Liver (tissue), 9 donors: Measurements from ENCODE around the gene FBXO2. TPM values are rescaled to one million over a fixed set of nuclear protein-coding genes. Genes with fewer than 3 reads are reported as not detected.

ENCODE experiments used
- DNase-seq: peaks from one replicate; pipeline ENCODE4 v3.0.0-alpha.2; 2017; ENCODE audit warnings: low spot score
- H3K27ac ChIP-seq, 2 donors: one replicate each; pipeline ENCODE4 v1.7.0; 2013; ENCODE audit warnings: inconsistent platforms in 2 of 2, low read length in 2 of 2, control low read depth in 1 of 2, low read depth in 1 of 2, mild to moderate bottlenecking in 1 of 2
- H3K27me3 ChIP-seq, 4 donors: one replicate each; pipeline versions ENCODE4 v1.6.1 to v1.7.0; 2013; ENCODE audit warnings: low read length in 3 of 4, inconsistent platforms in 1 of 4, mild to moderate bottlenecking in 1 of 4, moderate library complexity in 1 of 4; ENCODE audit not compliant: control insufficient read depth in 4 of 4, insufficient read depth in 4 of 4
- H3K36me3 ChIP-seq, 4 donors: one replicate each; pipeline versions ENCODE4 v1.6.1 to v1.7.0; 2013; ENCODE audit warnings: low read length in 3 of 4, mild to moderate bottlenecking in 3 of 4, low read depth in 1 of 4, moderate library complexity in 1 of 4; ENCODE audit not compliant: control insufficient read depth in 4 of 4, insufficient read depth in 3 of 4
- H3K4me1 ChIP-seq, 4 donors: one replicate each; pipeline versions ENCODE4 v1.6.1 to v1.7.0; 2013; ENCODE audit warnings: low read length in 3 of 4, mild to moderate bottlenecking in 3 of 4, moderate library complexity in 1 of 4; ENCODE audit not compliant: control insufficient read depth in 4 of 4, insufficient read depth in 4 of 4
- H3K4me3 ChIP-seq, 3 donors: one replicate each; pipeline versions ENCODE4 v1.6.1 to v1.7.0; 2013; ENCODE audit warnings: low read length in 3 of 3, control low read depth in 1 of 3, low read depth in 1 of 3, mild to moderate bottlenecking in 1 of 3
- H3K9ac ChIP-seq, 2 donors: one replicate each; pipeline ENCODE4 v1.7.0; 2013; ENCODE audit warnings: low read length in 2 of 2, mild to moderate bottlenecking in 2 of 2, moderate library complexity in 2 of 2, control low read depth in 1 of 2, low read depth in 1 of 2
- H3K9me3 ChIP-seq, 4 donors: one replicate each; pipeline versions ENCODE4 v1.6.1 to v1.7.0; 2013; ENCODE audit warnings: low read length in 3 of 4; ENCODE audit not compliant: control insufficient read depth in 4 of 4
- EGR1 ChIP-seq, 2 donors: IDR thresholded peaks; 2 replicates each; pipeline ENCODE4 v1.6.1; 2016 to 2018; ENCODE audit warnings: antibody characterized with exemption in 2 of 2, low read depth in 2 of 2
- FOXA2 ChIP-seq: IDR thresholded peaks from 2 replicates; pipeline ENCODE4 v1.6.1; 2016; ENCODE audit warnings: antibody characterized with exemption
- GABPA ChIP-seq, 2 donors: IDR thresholded peaks in 1 of 2; conservative IDR thresholded peaks in 1 of 2; 2 replicates each; pipeline ENCODE4 v1.6.1; 2016; ENCODE audit warnings: antibody characterized with exemption in 2 of 2, mild to moderate bottlenecking in 1 of 2, moderate library complexity in 1 of 2
- HNF4A ChIP-seq, 2 donors: conservative IDR thresholded peaks; 2 replicates each; pipeline ENCODE4 v1.6.1; 2016; ENCODE audit warnings: antibody characterized with exemption in 2 of 2, mild to moderate bottlenecking in 2 of 2
- HNF4G ChIP-seq: IDR thresholded peaks from 2 replicates; pipeline ENCODE4 v1.6.1; 2016; ENCODE audit warnings: antibody characterized with exemption
- JUND ChIP-seq, 2 donors: IDR thresholded peaks; 2 replicates each; pipeline ENCODE4 v1.6.1; 2016; ENCODE audit warnings: antibody characterized with exemption in 2 of 2
- NR2F2 ChIP-seq: IDR thresholded peaks from 2 replicates; pipeline ENCODE4 v1.6.1; 2016; ENCODE audit warnings: antibody characterized with exemption
- RAD21 ChIP-seq, 2 donors: IDR thresholded peaks; 2 replicates each; pipeline ENCODE4 v1.6.1; 2016; ENCODE audit warnings: antibody characterized with exemption in 2 of 2, mild to moderate bottlenecking in 2 of 2
- REST ChIP-seq: IDR thresholded peaks from 2 replicates; pipeline ENCODE4 v1.6.1; 2016; ENCODE audit warnings: antibody characterized with exemption, mild to moderate bottlenecking
- RXRA ChIP-seq, 2 donors: IDR thresholded peaks; 2 replicates each; pipeline ENCODE4 v1.6.1; 2017 to 2018; ENCODE audit warnings: antibody characterized with exemption in 2 of 2, mild to moderate bottlenecking in 1 of 2
- ZBTB33 ChIP-seq: IDR thresholded peaks from 2 replicates; pipeline ENCODE4 v1.6.1; 2016; ENCODE audit warnings: antibody characterized with exemption
- WGBS: extraction: QIAGEN DNeasy Blood & Tissue Kit; methylation state at CpG from one replicate; pipeline ENCODE4 v1.1.7; 2013; 5-methylcytosine and 5-hydroxymethylcytosine counted together
- polyA plus RNA-seq, 2 donors: library from polyadenylated mRNA; stranded (reverse) in 1 of 2; unstranded in 1 of 2; fragments of 200-250 nt in 1 of 2; fragments of >200 nt in 1 of 2; fragmentation: Nextera tagmentation in 1 of 2; extraction: Ambion mirVana in 1 of 2; gene quantifications; one replicate each; pipeline versions ENCODE4 v1.2.1 to v1.2.3, GENCODE V29; 2013 to 2015
- total RNA-seq, 2 donors: library from RNA; depleted of rRNA; stranded (reverse); fragments of >200 nt; gene quantifications; one replicate each; pipeline ENCODE4 v1.2.3, GENCODE V29; 2014
- TF ChIP-seq, protein P1 (sequence below): IDR thresholded peaks from 2 replicates; pipeline ENCODE4 v1.6.1; 2016; ENCODE audit warnings: antibody characterized with exemption
- TF ChIP-seq, protein P2 (sequence below): fragments of 150-350 bp; IDR thresholded peaks from 2 replicates; pipeline ENCODE4 v1.5.1; 2017; ENCODE audit warnings: improper control_type of control experiment, low read depth, low read length; ENCODE audit not compliant: missing input control
- donor health status: healthy.
- donor health status: healthy.
- donor health status: healthy.
- donor health status: healthy.
- donor health status: healthy.

FBXO2 gene
- total and polyA plus RNA-seq, 4 donors, result 1.7 to 20.9 (median 4.0) TPM

GRCh38 chr1:11620405-11620804 is 33.8 kb downstream of the FBXO2 start:
- TF ChIP-seq EGR1 (IDR thresholded peaks at IDR 0.05; ENCODE audit: low read depth in 2 of 2), result no peak
- TF ChIP-seq REST, result no peak
- no peak for TF ChIP-seq HNF4A (conservative IDR thresholded peaks at IDR 0.05)
- TF ChIP-seq JUND (IDR thresholded peaks at IDR 0.05), result no peak
- Histone ChIP-seq H3K27me3 (no peaks in the 10 kb centered on the region), H3K36me3 (no peaks in the 10 kb centered on the region), H3K27ac (no peak overlapping the region), H3K9ac (no peak overlapping the region), H3K4me1 (no peaks in the 10 kb centered on the region), H3K4me3 (no peak overlapping the region), H3K9me3 (no peaks in the 10 kb centered on the region)
- WGBS, result 66% methylated on average over 12 of the region's 12 CpGs
- no peak for DNase-seq

- Histone ChIP-seq H3K9me3 (no peaks in the 10 kb centered on the region), H3K27me3 (no peaks in the 10 kb centered on the region), H3K36me3 (no peaks in the 10 kb centered on the region), H3K27ac (no peak overlapping the region), H3K9ac (no peak overlapping the region), H3K4me3 (no peak overlapping the region), H3K4me1 (no peaks in the 10 kb centered on the region)
- TF ChIP-seq NR2F2, result no peak
- no peak for TF ChIP-seq RAD21 (IDR thresholded peaks at IDR 0.05)
- no peak for TF ChIP-seq ZBTB33
- no peak for TF ChIP-seq REST
- TF ChIP-seq FOXA2, result no peak
- no peak for TF ChIP-seq RXRA (IDR thresholded peaks at IDR 0.05)
- no peak for TF ChIP-seq HNF4A (conservative IDR thresholded peaks at IDR 0.05)
- no peak for TF ChIP-seq GABPA (IDR thresholded peaks at IDR 0.05 in 1 of 2, conservative IDR thresholded peaks at IDR 0.05 in 1 of 2)
- no peak for TF ChIP-seq HNF4G
- TF ChIP-seq, protein P1, sequence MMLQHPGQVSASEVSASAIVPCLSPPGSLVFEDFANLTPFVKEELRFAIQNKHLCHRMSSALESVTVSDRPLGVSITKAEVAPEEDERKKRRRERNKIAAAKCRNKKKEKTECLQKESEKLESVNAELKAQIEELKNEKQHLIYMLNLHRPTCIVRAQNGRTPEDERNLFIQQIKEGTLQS, result no peak
- TF ChIP-seq, protein P2, sequence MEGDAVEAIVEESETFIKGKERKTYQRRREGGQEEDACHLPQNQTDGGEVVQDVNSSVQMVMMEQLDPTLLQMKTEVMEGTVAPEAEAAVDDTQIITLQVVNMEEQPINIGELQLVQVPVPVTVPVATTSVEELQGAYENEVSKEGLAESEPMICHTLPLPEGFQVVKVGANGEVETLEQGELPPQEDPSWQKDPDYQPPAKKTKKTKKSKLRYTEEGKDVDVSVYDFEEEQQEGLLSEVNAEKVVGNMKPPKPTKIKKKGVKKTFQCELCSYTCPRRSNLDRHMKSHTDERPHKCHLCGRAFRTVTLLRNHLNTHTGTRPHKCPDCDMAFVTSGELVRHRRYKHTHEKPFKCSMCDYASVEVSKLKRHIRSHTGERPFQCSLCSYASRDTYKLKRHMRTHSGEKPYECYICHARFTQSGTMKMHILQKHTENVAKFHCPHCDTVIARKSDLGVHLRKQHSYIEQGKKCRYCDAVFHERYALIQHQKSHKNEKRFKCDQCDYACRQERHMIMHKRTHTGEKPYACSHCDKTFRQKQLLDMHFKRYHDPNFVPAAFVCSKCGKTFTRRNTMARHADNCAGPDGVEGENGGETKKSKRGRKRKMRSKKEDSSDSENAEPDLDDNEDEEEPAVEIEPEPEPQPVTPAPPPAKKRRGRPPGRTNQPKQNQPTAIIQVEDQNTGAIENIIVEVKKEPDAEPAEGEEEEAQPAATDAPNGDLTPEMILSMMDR, result no peak
- WGBS, result 88% methylated on average over 2 of the region's 2 CpGs
- no peak for DNase-seq
Observed at GRCh38 chr1:11617741-11618140, 36.5 kb downstream of the FBXO2 start.
